Heart right ventricle (tissue), 16 donors: Measurements from ENCODE around the gene FAM149A. TPM values are rescaled to one million over a fixed set of nuclear protein-coding genes. Genes with fewer than 3 reads are reported as not detected.

Source experiments
- ATAC-seq, 8 donors: fragments of 200-7000 bp; cut with Tn5 transposase; one replicate each; pipeline ENCODE4 v1.9.1; 2020; ENCODE audit warnings: mild to moderate bottlenecking in 8 of 8, moderate library complexity in 8 of 8, moderate number of reproducible peaks in 1 of 8
- DNase-seq, 2 donors: peaks; one replicate each; pipeline ENCODE4 v3.0.0-alpha.2; 2020
- H3K27ac ChIP-seq, 10 donors: fragments of 200-600 bp; sonication (generic) in 2 of 10; one replicate each; pipeline versions ENCODE4 v1.5.0 to v1.8.0; 2020 to 2022; ENCODE audit warnings: mild to moderate bottlenecking in 3 of 10
- H3K27me3 ChIP-seq, 7 donors: fragments of 200-600 bp; one replicate each; pipeline ENCODE4 v1.8.0; 2021 to 2022; ENCODE audit warnings: mild to moderate bottlenecking in 2 of 7
- H3K36me3 ChIP-seq, 9 donors: fragments of 200-600 bp; sonication (generic) in 1 of 9; one replicate each; pipeline versions ENCODE4 v1.5.0 to v1.8.0; 2020 to 2022; ENCODE audit warnings: mild to moderate bottlenecking in 2 of 9
- H3K4me1 ChIP-seq, 9 donors: fragments of 200-600 bp; sonication (generic) in 1 of 9; one replicate each; pipeline versions ENCODE4 v1.5.0 to v1.8.0; 2020 to 2022; ENCODE audit warnings: mild to moderate bottlenecking in 4 of 9
- H3K4me3 ChIP-seq, 10 donors: fragments of 200-600 bp; sonication (generic) in 2 of 10; one replicate each; pipeline versions ENCODE4 v1.5.0 to v1.8.0; 2020 to 2022; ENCODE audit warnings: mild to moderate bottlenecking in 7 of 10, moderate library complexity in 2 of 10
- H3K9me3 ChIP-seq, 11 donors: fragments of 200-600 bp in 10 of 11; sonication (generic) in 2 of 11; one replicate each; pipeline versions ENCODE4 v1.5.0 to v1.8.0; 2013 to 2022; ENCODE audit warnings: mild to moderate bottlenecking in 2 of 11, control low read depth in 1 of 11, moderate library complexity in 1 of 11
- CTCF ChIP-seq, 9 donors: fragments of 200-600 bp; sonication (generic) in 2 of 9; IDR thresholded peaks; one replicate each; pipeline versions ENCODE4 v1.5.0 to v1.8.0; 2021 to 2022; ENCODE audit warnings: antibody characterized with exemption in 9 of 9, mild to moderate bottlenecking in 5 of 9, moderate library complexity in 1 of 9
- WGBS, 2 donors: extraction: QIAGEN DNeasy Blood & Tissue Kit; methylation state at CpG; one replicate each; pipeline ENCODE4 v1.1.7; 2013; ENCODE audit warnings: inconsistent platforms in 1 of 2; 5-methylcytosine and 5-hydroxymethylcytosine counted together
- intact Hi-C, 10 donors: fragments of 100-400 bp; cut with DNase I; formaldehyde crosslinking; loops; one replicate each; pipeline versions ENCODE4 v1.11.1 to v1.14.2; 2022
- polyA plus RNA-seq, 2 donors: library from polyadenylated mRNA; stranded (reverse); fragments of 200-250 nt; gene quantifications; one replicate each; pipeline ENCODE4 v1.2.3, GENCODE V29; 2013
- total RNA-seq, 10 donors: library from RNA; stranded (reverse); fragmentation: NEBNext Ultra II Directional in 3 of 10; extraction: Animal tissue kit (Norgen Biotek cat#: 25700) in 3 of 10; gene quantifications; one replicate each; pipeline versions ENCODE4 v1.2.1 to v1.2.4, GENCODE V29; 2021 to 2023
- donor health status: Arrhythmogenic right ventricular cardiomyopathy.
- donor health status: ischemic (EF 13 %, LVEDD 7.1; RV severe dilation, severe dysfunction).
- donor health status: healthy with polysubstance abuse.
- donor health status: DM: no; HTN: yes; CAD: no.
- donor health status: DM: no; HTN: no; CAD: no.
- donor health status: ischemic (EF 25% LVEDD 6.9; RV normal size, moderate dysfunction).
- donor health status: ischemic (EF 25% LVEDD 5.7; RV mildly dilated, moderate dysfunction).
- donor health status: healthy.
- donor health status: DM: yes; HTN: yes; CAD: no.
- donor health status: Ischemic cardiomyopathy.
- donor health status: ischemic (EF 35%, LVEDD 5.7; RV mildly dilated, moderate dysfunction).
- donor health status: nonischemic (EF 11% LVEDD 7.7; RV severe dilation, severe dysfunction).
- donor health status: DM: yes; HTN: yes; CAD: no.
- donor health status: PGD.
- donor health status: ischemic (EF 29% LVEDD 5.4; RV normal size, mild dysfunction).
- donor health status: nonischemic (EF 23%, LVEDD 6.1; RV moderate dilation, normal function).

The FAM149A gene
- total and polyA plus RNA-seq, 12 donors: 1.2 to 13.7 (median 9.8) TPM

- intact Hi-C loops: no loop called here
- TF ChIP-seq CTCF (IDR thresholded peaks at IDR 0.05): no peak
- Histone ChIP-seq H3K27ac (no peak overlapping the region), H3K4me1 (no peaks in the 10 kb centered on the region), H3K4me3 (no peak overlapping the region), H3K9me3 (no peaks in the 10 kb centered on the region), H3K27me3 (no peaks in the 10 kb centered on the region), H3K36me3 (peaks cover 0 to 4% (median 0%) of the 10 kb centered on the region in 9 donors)
- no peak for ATAC-seq
- 89 to 91% methylated on average over 15 of the region's 15 CpGs for WGBS, 2 donors
- DNase-seq: no peak
Measured at GRCh38 chr4:186166852-186167512, 62.5 kb downstream of the FAM149A start.

GRCh38 chr4:186167605-186168004, 63.1 kb downstream of the FAM149A start:
- Histone ChIP-seq H3K27me3 (no peaks in the 10 kb centered on the region), H3K9me3 (no peaks in the 10 kb centered on the region), H3K36me3 (peaks cover 0 to 4% (median 0%) of the 10 kb centered on the region in 9 donors), H3K27ac (no peak overlapping the region), H3K4me3 (no peak overlapping the region), H3K4me1 (no peaks in the 10 kb centered on the region)
- no peak for TF ChIP-seq CTCF (IDR thresholded peaks at IDR 0.05)
- ATAC-seq (no peak), DNase-seq (no peak)
- intact Hi-C loops: no loop called here
- WGBS, 2 donors: 85 to 87% methylated on average over 5 of the region's 5 CpGs

- DNase-seq (no peak), ATAC-seq (no peak)
- Histone ChIP-seq H3K4me1 (no peaks in the 10 kb centered on the region), H3K27ac (no peak overlapping the region), H3K36me3 (no peaks in the 10 kb centered on the region), H3K27me3 (no peaks in the 10 kb centered on the region), H3K9me3 (no peaks in the 10 kb centered on the region), H3K4me3 (no peak overlapping the region)
- WGBS, 2 donors: 93 to 94% methylated on average over 9 of the region's 9 CpGs
- intact Hi-C loops: no loop called here
- no peak for TF ChIP-seq CTCF (IDR thresholded peaks at IDR 0.05)
Measured at GRCh38 chr4:186168750-186169149, 64.2 kb downstream of the FAM149A start.

- H3K4me3 ChIP-seq: no peak overlapping the region
- 95% methylated on average over 18 of the region's 18 CpGs for WGBS, 2 donors
- intact Hi-C loops: no loop called here
- no peak for TF ChIP-seq CTCF (IDR thresholded peaks at IDR 0.05)
- DNase-seq: no peak
- no peaks in the 10 kb centered on the region for H3K4me1 ChIP-seq
- no peaks in the 10 kb centered on the region for H3K9me3 ChIP-seq
- no peaks in the 10 kb centered on the region for H3K27me3 ChIP-seq
- ATAC-seq: no peak
- no peak overlapping the region for H3K27ac ChIP-seq
- no peaks in the 10 kb centered on the region for H3K36me3 ChIP-seq
Measured at GRCh38 chr4:186169333-186169944, 64.9 kb downstream of the FAM149A start.
